B cell (primary cell): ENCODE data around the gene CAP2.

Source experiments
- CTCF ChIP-seq: fragments of 200-600 bp; IDR thresholded peaks from one replicate; pipeline ENCODE4 v1.8.0; 2022; ENCODE audit warnings: antibody characterized with exemption, mild to moderate bottlenecking
- EZH2 ChIP-seq: IDR thresholded peaks from 2 replicates; pipeline ENCODE4 v1.6.1; 2012; ENCODE audit warnings: borderline replicate concordance, low read depth, mild to moderate bottlenecking, moderate library complexity, low read length; ENCODE audit not compliant: insufficient read depth, poor library complexity, severe bottlenecking

- TF ChIP-seq CTCF = no peak
- no peak for TF ChIP-seq EZH2
Observed at GRCh38 chr6:17486680-17487079, 93.3 kb downstream of the CAP2 start.
